ENCODE measurements around the gene ACSL5.

ACSL5 gene

GRCh38 chr10:112348759-112349158 is 25.2 kb upstream of the ACSL5 start:
- no peak for DNase-seq (ENCODE audit: low read depth)
- no peak overlapping the region for H3K4me3 ChIP-seq (ENCODE audit: low read depth, low read length)
- in situ Hi-C loops (cut with HindIII; ENCODE audit: low sequenced_read_pairs), result no loop called here
- TF ChIP-seq CTCF (IDR thresholded peaks at IDR 0.05; ENCODE audit: low read depth, low read length, missing control alignments), result no peak

- no peak overlapping the region for H3K4me3 ChIP-seq (ENCODE audit: low read depth, low read length)
- no peak for TF ChIP-seq CTCF (IDR thresholded peaks at IDR 0.05; ENCODE audit: low read depth, low read length, missing control alignments)
- in situ Hi-C loops (cut with HindIII; ENCODE audit: low sequenced_read_pairs), result no loop called here
- no peak for DNase-seq (ENCODE audit: low read depth)
Observed at GRCh38 chr10:112349521-112350085, 24.3 kb upstream of the ACSL5 start.

- no peak overlapping the region for H3K4me3 ChIP-seq (ENCODE audit: low read depth, low read length)
- no peak for TF ChIP-seq CTCF (IDR thresholded peaks at IDR 0.05; ENCODE audit: low read depth, low read length, missing control alignments)
- DNase-seq (ENCODE audit: low read depth), result no peak
- in situ Hi-C loops (cut with HindIII; ENCODE audit: low sequenced_read_pairs), result no loop called here
Observed at GRCh38 chr10:112351146-112351545, 22.8 kb upstream of the ACSL5 start.

- DNase-seq (ENCODE audit: low read depth), result no peak
- no peak overlapping the region for H3K4me3 ChIP-seq (ENCODE audit: low read depth, low read length)
- in situ Hi-C loops (cut with HindIII; ENCODE audit: low sequenced_read_pairs), result no loop called here
- no peak for TF ChIP-seq CTCF (IDR thresholded peaks at IDR 0.05; ENCODE audit: low read depth, low read length, missing control alignments)
Observed at GRCh38 chr10:112352044-112352443, 21.9 kb upstream of the ACSL5 start.

GRCh38 chr10:112353046-112353445 is 20.9 kb upstream of the ACSL5 start:
- in situ Hi-C loops (cut with HindIII; ENCODE audit: low sequenced_read_pairs), result no loop called here
- no peak overlapping the region for H3K4me3 ChIP-seq (ENCODE audit: low read depth, low read length)
- no peak for TF ChIP-seq CTCF (IDR thresholded peaks at IDR 0.05; ENCODE audit: low read depth, low read length, missing control alignments)
- DNase-seq (ENCODE audit: low read depth), result no peak

- H3K4me3 ChIP-seq (ENCODE audit: low read depth, low read length), result no peak overlapping the region
- TF ChIP-seq CTCF (IDR thresholded peaks at IDR 0.05; ENCODE audit: low read depth, low read length, missing control alignments), result no peak
- no peak for DNase-seq (ENCODE audit: low read depth)
- in situ Hi-C loops (cut with HindIII; ENCODE audit: low sequenced_read_pairs), result no loop called here
Observed at GRCh38 chr10:112356686-112357085, 17.2 kb upstream of the ACSL5 start.

Measured in astrocyte of the cerebellum (primary cell).